ENCODE data around the gene CTBP1. TPM values are rescaled to one million over a fixed set of nuclear protein-coding genes. Genes with fewer than 3 reads are reported as not detected.

CTBP1 gene
- total and polyA plus RNA-seq, 4 experiments from 2014 or later: 39.3 to 195 (median 132) TPM

GRCh38 chr4:1170156-1170975, 78.6 kb downstream of the CTBP1 start:
- H3K36me3 Mint-ChIP-seq: peaks cover 0 to 3% of the 10 kb centered on the region in 2 donors
- no peak overlapping the region for H3K27ac Mint-ChIP-seq
- H3K4me3 Mint-ChIP-seq: peak overlapping the region in 5 of 8 donors; percentile 22 to 73 (median 47)
- no peaks in the 10 kb centered on the region for H3K9me3 ChIP-seq (ENCODE audit: control insufficient read depth in 1 of 2, low read length in 2 of 2)
- H3K4me1 Mint-ChIP-seq: peaks cover 5 to 29% (median 14%) of the 10 kb centered on the region in 4 donors
- no peaks in the 10 kb centered on the region for H3K9me3 Mint-ChIP-seq
- H3K27me3 Mint-ChIP-seq: peaks cover 2 to 5% of the 10 kb centered on the region in 2 donors
- intact Hi-C loops (cut with micrococcal nuclease): no loop called here
- no peak overlapping the region for H3K27ac ChIP-seq (ENCODE audit: low read depth, low read length)
- CTCF ChIA-PET (ENCODE audit: partially characterized antibody): interaction anchor here (1.0 to 5.5 kb wide), 5 partner anchors 10 to 160 kb away, joined by 3 to 109 read pairs (median 3); no protein-coding TSS in a partner anchor
- peaks cover 27% of the 10 kb centered on the region for H3K4me1 ChIP-seq (ENCODE audit: insufficient read depth, low read length)
- POLR2A ChIA-PET (ENCODE audit: partially characterized antibody): interaction anchor here (0.8 to 2.5 kb wide), 4 partner anchors 10 to 97 kb away, joined by 3 to 16 read pairs (median 6); partner anchors contain the start of gene CTBP1
- H3K27me3 ChIP-seq (ENCODE audit: insufficient read depth, low read length): peaks cover 16% of the 10 kb centered on the region
- no peak overlapping the region for H3K4me3 ChIP-seq (ENCODE audit: low read length in 2 of 2)
- no peaks in the 10 kb centered on the region for H3K36me3 ChIP-seq (ENCODE audit: insufficient read depth, low read length)
- no peak for DNase-seq

- peak overlapping the region in 1 of 8 donors; percentile 57 for H3K4me3 Mint-ChIP-seq
Observed at GRCh38 chr4:1169691-1170096, 79.2 kb downstream of the CTBP1 start.

GRCh38 chr4:1169171-1169671, 79.7 kb downstream of the CTBP1 start:
- CTCF ChIA-PET (ENCODE audit: partially characterized antibody): interaction anchor here (1.0 to 5.5 kb wide), 4 partner anchors 34 to 161 kb away, joined by 3 to 109 read pairs (median 14); no protein-coding TSS in a partner anchor

More at GRCh38 chr4:1169691-1170096, 79.2 kb downstream of the CTBP1 start:
- H3K27ac ChIP-seq (ENCODE audit: low read depth, low read length): no peak overlapping the region
- peaks cover 16% of the 10 kb centered on the region for H3K27me3 ChIP-seq (ENCODE audit: insufficient read depth, low read length)
- H3K36me3 ChIP-seq (ENCODE audit: insufficient read depth, low read length): no peaks in the 10 kb centered on the region
- intact Hi-C loops (cut with micrococcal nuclease): no loop called here
- Mint-ChIP-seq H3K9me3 (no peaks in the 10 kb centered on the region), H3K27me3 (peaks cover 2 to 5% of the 10 kb centered on the region in 2 donors), H3K4me1 (peaks cover 5 to 29% (median 14%) of the 10 kb centered on the region in 4 donors), H3K27ac (no peak overlapping the region), H3K36me3 (peaks cover 0 to 3% of the 10 kb centered on the region in 2 donors)
- DNase-seq: no peak
- POLR2A ChIA-PET (ENCODE audit: partially characterized antibody): interaction anchor here (4.4 kb wide), 2 partner anchors 31 to 79 kb away, joined by 25 to 50 read pairs; partner anchors contain the start of gene CTBP1
- peaks cover 27% of the 10 kb centered on the region for H3K4me1 ChIP-seq (ENCODE audit: insufficient read depth, low read length)
- H3K9me3 ChIP-seq (ENCODE audit: control insufficient read depth in 1 of 2, low read length in 2 of 2): no peaks in the 10 kb centered on the region
- H3K4me3 ChIP-seq (ENCODE audit: low read length in 2 of 2): no peak overlapping the region
- CTCF ChIA-PET (ENCODE audit: partially characterized antibody): interaction anchor here (1.0 to 5.5 kb wide), 3 partner anchors 39 to 161 kb away, joined by 3 to 109 read pairs (median 4); no protein-coding TSS in a partner anchor

GRCh38 chr4:1168191-1169101, 80.5 kb downstream of the CTBP1 start:
- no peak for DNase-seq
- ChIA-PET POLR2A (ENCODE audit: partially characterized antibody) (interaction anchor here (0.5 to 4.4 kb wide), 11 partner anchors 9 to 178 kb away, joined by 3 to 50 read pairs (median 3); partner anchors contain the start of genes CTBP1, MAEA and UVSSA), CTCF (ENCODE audit: partially characterized antibody) (interaction anchor here (0.7 to 5.5 kb wide), 27 partner anchors 11 to 426 kb away, joined by 3 to 109 read pairs (median 5); partner anchors contain the start of gene UVSSA)
- H3K4me3 ChIP-seq (ENCODE audit: low read length in 2 of 2): peak overlapping the region in 1 of 2 donors; percentile 78
- Mint-ChIP-seq H3K9me3 (no peaks in the 10 kb centered on the region), H3K4me1 (peaks cover 6 to 25% (median 14%) of the 10 kb centered on the region in 4 donors), H3K27ac (peak overlapping the region in 3 of 7 donors; percentile 74 to 88 (median 87)), H3K36me3 (peaks cover 0 to 3% of the 10 kb centered on the region in 2 donors), H3K4me3 (peak overlapping the region; percentile 25 to 90 (median 86)), H3K27me3 (peaks cover 0 to 5% of the 10 kb centered on the region in 2 donors)
- intact Hi-C loops (cut with micrococcal nuclease): no loop called here
- H3K4me1 ChIP-seq (ENCODE audit: insufficient read depth, low read length): peaks cover 27% of the 10 kb centered on the region
- H3K36me3 ChIP-seq (ENCODE audit: insufficient read depth, low read length): no peaks in the 10 kb centered on the region
- H3K27me3 ChIP-seq (ENCODE audit: insufficient read depth, low read length): peaks cover 15% of the 10 kb centered on the region
- H3K27ac ChIP-seq (ENCODE audit: low read depth, low read length): peak overlapping the region; percentile 72
- no peaks in the 10 kb centered on the region for H3K9me3 ChIP-seq (ENCODE audit: control insufficient read depth in 1 of 2, low read length in 2 of 2)

More at GRCh38 chr4:1169171-1169671, 79.7 kb downstream of the CTBP1 start:
- peaks cover 2 to 5% of the 10 kb centered on the region in 2 donors for H3K27me3 Mint-ChIP-seq
- Histone ChIP-seq H3K36me3 (ENCODE audit: insufficient read depth, low read length) (no peaks in the 10 kb centered on the region), H3K4me1 (ENCODE audit: insufficient read depth, low read length) (peaks cover 27% of the 10 kb centered on the region), H3K27me3 (ENCODE audit: insufficient read depth, low read length) (peaks cover 16% of the 10 kb centered on the region), H3K9me3 (ENCODE audit: control insufficient read depth in 1 of 2, low read length in 2 of 2) (no peaks in the 10 kb centered on the region), H3K27ac (ENCODE audit: low read depth, low read length) (no peak overlapping the region), H3K4me3 (ENCODE audit: low read length in 2 of 2) (no peak overlapping the region)
- no peak for DNase-seq
- peak overlapping the region in 4 of 7 donors; percentile 18 to 74 (median 64) for H3K27ac Mint-ChIP-seq
- intact Hi-C loops (cut with micrococcal nuclease): no loop called here
- peaks cover 0 to 3% of the 10 kb centered on the region in 2 donors for H3K36me3 Mint-ChIP-seq
- peak overlapping the region in 6 of 8 donors; percentile 39 to 68 (median 58) for H3K4me3 Mint-ChIP-seq
- H3K4me1 Mint-ChIP-seq: peaks cover 5 to 29% (median 14%) of the 10 kb centered on the region in 4 donors
- POLR2A ChIA-PET (ENCODE audit: partially characterized antibody): interaction anchor here (0.8 to 4.4 kb wide), 4 partner anchors 32 to 99 kb away, joined by 3 to 50 read pairs (median 14); partner anchors contain the start of gene CTBP1
- H3K9me3 Mint-ChIP-seq: no peaks in the 10 kb centered on the region

- Histone ChIP-seq H3K4me1 (ENCODE audit: insufficient read depth, low read length) (peaks cover 25% of the 10 kb centered on the region), H3K27me3 (ENCODE audit: insufficient read depth, low read length) (peaks cover 9% of the 10 kb centered on the region), H3K27ac (ENCODE audit: low read depth, low read length) (peak overlapping the region; percentile 72), H3K36me3 (ENCODE audit: insufficient read depth, low read length) (no peaks in the 10 kb centered on the region), H3K4me3 (ENCODE audit: low read length in 2 of 2) (peak overlapping the region; percentile 47 to 78), H3K9me3 (ENCODE audit: control insufficient read depth in 1 of 2, low read length in 2 of 2) (no peaks in the 10 kb centered on the region)
- Mint-ChIP-seq H3K36me3 (peaks cover 0 to 3% of the 10 kb centered on the region in 2 donors), H3K4me1 (peaks cover 9 to 24% (median 16%) of the 10 kb centered on the region in 4 donors), H3K4me3 (peak overlapping the region; percentile 83 to 90 (median 87)), H3K27me3 (peaks cover 0 to 5% of the 10 kb centered on the region in 2 donors), H3K27ac (peak overlapping the region; percentile 51 to 92 (median 87)), H3K9me3 (no peaks in the 10 kb centered on the region)
- ChIA-PET POLR2A (ENCODE audit: partially characterized antibody) (interaction anchor here (0.9 to 4.4 kb wide), 8 partner anchors 10 to 179 kb away, joined by 3 to 50 read pairs (median 5); partner anchors contain the start of genes CTBP1, MAEA and UVSSA), CTCF (ENCODE audit: partially characterized antibody) (interaction anchor here (0.6 to 5.5 kb wide), 35 partner anchors 10 to 425 kb away, joined by 3 to 109 read pairs (median 5); partner anchors contain the start of genes CTBP1 and UVSSA)
- peak; percentile 81 to 91 (median 84) for DNase-seq
- intact Hi-C loops (cut with micrococcal nuclease): loop anchor here (1.0 kb wide), 7 partner anchors 34 to 184 kb away; partner anchors contain the start of gene CTBP1
Observed at GRCh38 chr4:1167244-1167949, 81.5 kb downstream of the CTBP1 start.
